Memory B cell (primary cell): Measurements from ENCODE around the gene CHMP2A.
"Not testable (repeated sequence)": the region's sequence is repeated elsewhere in the genome, so short reads cannot be mapped to it uniquely, and the experiment has no call there.

Experiments
- ATAC-seq: fragments of 150-1000 bp; cut with Tn5 transposase; 2 replicates; pipeline ENCODE4 v1.10.0; 2021; ENCODE audit warnings: low read depth, mild to moderate bottlenecking, moderate library complexity
- DNase-seq, 2 donors: peaks; one replicate each; pipeline ENCODE4 v3.0.0; 2022; ENCODE audit warnings: low spot score in 2 of 2
- H3K27ac Mint-ChIP-seq: one replicate; pipeline ENCODE4 v1.8.0; 2022; ENCODE audit warnings: mild to moderate bottlenecking, moderate library complexity, mixed read lengths
- H3K27me3 Mint-ChIP-seq: one replicate; pipeline ENCODE4 v1.8.0; 2022; ENCODE audit warnings: mixed read lengths
- H3K36me3 Mint-ChIP-seq: one replicate; pipeline ENCODE4 v1.8.0; 2022; ENCODE audit warnings: mild to moderate bottlenecking, mixed read lengths
- H3K4me1 Mint-ChIP-seq: one replicate; pipeline ENCODE4 v1.8.0; 2022; ENCODE audit warnings: mixed read lengths
- H3K4me3 Mint-ChIP-seq: one replicate; pipeline ENCODE4 v1.8.0; 2022; ENCODE audit warnings: mild to moderate bottlenecking, moderate library complexity, mixed read lengths
- H3K9me3 Mint-ChIP-seq: one replicate; pipeline ENCODE4 v1.8.0; 2022; ENCODE audit warnings: mixed read lengths

Gene CHMP2A

DNA sequence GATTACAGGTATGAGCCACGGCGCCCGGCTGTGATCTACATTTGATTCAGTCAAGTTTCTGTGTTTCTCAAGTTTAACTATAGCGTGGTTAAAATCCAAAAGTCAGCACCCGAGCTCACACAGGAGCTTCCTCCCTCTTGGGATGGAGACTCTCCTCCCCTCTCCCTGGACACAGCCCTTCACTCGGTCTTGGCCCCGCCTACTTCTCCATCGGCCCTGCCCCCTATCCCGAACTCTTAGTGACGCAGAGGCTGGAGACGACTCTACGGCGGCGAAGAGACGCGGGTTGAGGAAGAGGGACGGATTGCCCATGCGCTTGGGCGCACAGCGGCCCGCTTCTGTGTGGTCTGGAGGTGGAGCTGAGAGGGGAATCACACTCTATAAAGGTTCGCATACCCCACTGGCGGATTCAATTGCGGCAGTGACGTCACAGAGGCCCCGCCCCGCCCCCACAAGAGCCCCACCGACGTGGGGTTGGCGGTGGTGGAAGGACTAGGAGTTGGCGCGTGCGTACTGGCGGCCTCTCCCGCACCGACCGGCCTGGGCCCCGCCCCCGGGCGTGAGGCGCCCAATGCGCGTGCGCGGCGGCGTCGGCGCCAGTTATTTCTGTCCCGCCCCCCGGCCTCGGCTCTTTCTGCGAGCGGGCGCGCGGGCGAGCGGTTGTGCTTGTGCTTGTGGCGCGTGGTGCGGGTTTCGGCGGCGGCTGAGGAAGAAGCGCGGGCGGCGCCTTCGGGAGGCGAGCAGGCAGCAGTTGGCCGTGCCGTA lies 10.9 kb downstream of the CHMP2A start, which contains the start of gene TRIM28:
Gene TRIM28, plus strand, starts transcription at position 239 of the 765 bp plus-strand sequence. CDS start 694 bp downstream, outside the sequence.
- H3K27ac Mint-ChIP-seq, result peak within 1 kb of the TSS; percentile 98
- H3K4me1 Mint-ChIP-seq, result peaks cover 26% of the 10 kb centered on the region
- H3K9me3 Mint-ChIP-seq, result no peaks in the 10 kb centered on the region
- H3K4me3 Mint-ChIP-seq, result peak within 1 kb of the TSS; percentile 90
- peaks cover 28% of the 10 kb centered on the region for H3K27me3 Mint-ChIP-seq
- DNase-seq, result peak; percentile 99 to 100
- peak; percentile 86 for ATAC-seq
- H3K36me3 Mint-ChIP-seq, result peaks cover 13% of the 10 kb centered on the region

- H3K36me3 Mint-ChIP-seq, result peaks cover 13% of the 10 kb centered on the region
- not testable (repeated sequence) for H3K27ac Mint-ChIP-seq, H3K4me3 Mint-ChIP-seq, ATAC-seq, H3K9me3 Mint-ChIP-seq, DNase-seq
- H3K27me3 Mint-ChIP-seq, result peaks cover 32% of the 10 kb centered on the region
- peaks cover 30% of the 10 kb centered on the region for H3K4me1 Mint-ChIP-seq
Observed at GRCh38 chr19:58542641-58543372, 12.1 kb downstream of the CHMP2A start.

DNA sequence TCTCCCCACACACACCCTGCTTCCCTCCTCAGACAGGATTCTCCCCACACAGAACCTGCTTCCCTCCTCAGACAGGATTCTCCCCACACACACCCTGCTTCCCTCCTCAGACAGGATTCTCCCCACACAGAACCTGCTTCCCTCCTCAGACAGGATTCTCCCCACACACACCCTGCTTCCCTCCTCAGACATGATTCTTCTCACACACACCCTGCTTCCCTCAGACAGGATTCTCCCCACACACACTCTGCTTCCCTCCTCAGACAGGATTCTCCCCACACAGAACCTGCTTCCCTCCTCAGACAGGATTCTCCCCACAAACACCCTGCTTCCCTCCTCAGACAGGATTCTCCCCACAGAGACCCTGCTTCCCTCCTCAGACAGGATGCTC lies 15.7 kb downstream of the CHMP2A start:
- not testable (repeated sequence) for ATAC-seq, H3K27ac Mint-ChIP-seq, DNase-seq, H3K9me3 Mint-ChIP-seq, H3K36me3 Mint-ChIP-seq
- H3K4me3 Mint-ChIP-seq, result peak overlapping the region; percentile 49
- H3K4me1 Mint-ChIP-seq, result peaks cover 12% of the 10 kb centered on the region
- peaks cover 37% of the 10 kb centered on the region for H3K27me3 Mint-ChIP-seq

DNA sequence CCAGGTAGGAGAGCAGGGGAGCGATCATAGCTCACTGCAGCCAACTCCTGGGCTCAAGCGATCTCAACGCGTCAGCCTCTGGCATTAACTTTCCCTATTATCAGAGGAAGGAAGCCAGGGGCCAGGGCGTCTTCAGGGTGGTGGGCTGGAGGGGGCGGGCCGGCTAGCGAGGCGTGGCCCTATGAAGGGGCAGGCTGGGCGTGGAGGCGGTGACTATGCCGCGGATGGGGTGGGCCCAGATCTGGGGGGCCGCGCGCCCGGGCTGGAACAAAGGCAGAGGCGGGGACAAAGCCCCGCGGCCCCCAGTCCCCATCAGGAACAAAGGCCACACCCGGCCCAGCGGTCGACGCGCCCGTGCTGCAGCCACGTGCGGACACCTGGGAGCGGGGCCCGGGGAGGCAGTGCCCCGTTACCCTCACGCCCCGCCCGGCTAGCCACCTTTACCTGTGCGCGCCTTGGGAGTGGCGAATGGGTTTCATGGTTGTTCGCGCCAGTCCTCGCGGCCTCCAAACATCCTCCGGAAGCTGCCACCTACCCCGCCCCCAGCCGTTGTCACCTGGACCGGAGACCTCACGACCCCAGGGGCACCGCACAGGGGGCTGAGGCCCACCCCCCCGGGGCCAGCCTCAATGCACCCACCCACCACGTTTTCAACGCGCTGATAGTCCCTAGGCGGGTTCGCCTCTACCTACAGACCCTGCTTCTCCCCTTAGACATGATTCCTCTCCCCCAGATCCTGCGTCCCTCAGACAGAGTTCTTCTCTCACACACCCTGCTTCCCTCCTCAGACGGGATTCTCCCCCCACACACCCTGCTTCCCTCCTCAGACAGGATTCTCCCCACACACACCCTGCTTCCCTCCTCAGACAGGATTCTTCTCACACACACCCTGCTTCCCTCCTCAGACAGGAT lies 16.4 kb downstream of the CHMP2A start:
- Mint-ChIP-seq H3K4me3 (peak overlapping the region; percentile 68), H3K36me3 (no peaks in the 10 kb centered on the region), H3K27ac (no peak overlapping the region), H3K27me3 (peaks cover 33% of the 10 kb centered on the region), H3K4me1 (peaks cover 7% of the 10 kb centered on the region), H3K9me3 (no peaks in the 10 kb centered on the region)
- DNase-seq, result no peak
- peak; percentile 77 for ATAC-seq

- DNase-seq (no peak), ATAC-seq (no peak)
- Mint-ChIP-seq H3K27me3 (peaks cover 26% of the 10 kb centered on the region), H3K4me1 (peaks cover 7% of the 10 kb centered on the region), H3K27ac (no peak overlapping the region), H3K4me3 (no peak overlapping the region), H3K36me3 (no peaks in the 10 kb centered on the region), H3K9me3 (no peaks in the 10 kb centered on the region)
Observed at GRCh38 chr19:58536852-58537798, 17.8 kb downstream of the CHMP2A start.

- ATAC-seq, result no peak
- peaks cover 23% of the 10 kb centered on the region for H3K27me3 Mint-ChIP-seq
- H3K27ac Mint-ChIP-seq, result no peak overlapping the region
Observed at GRCh38 chr19:58535857-58536256, 19.0 kb downstream of the CHMP2A start.

GRCh38 chr19:58531034-58531840 lies 23.7 kb downstream of the CHMP2A start:
- DNase-seq (no peak), ATAC-seq (peak; percentile 71)
- H3K36me3 Mint-ChIP-seq, result no peaks in the 10 kb centered on the region
- no peak overlapping the region for H3K4me3 Mint-ChIP-seq
- peaks cover 3% of the 10 kb centered on the region for H3K27me3 Mint-ChIP-seq
- peaks cover 8% of the 10 kb centered on the region for H3K4me1 Mint-ChIP-seq
- no peak overlapping the region for H3K27ac Mint-ChIP-seq
- no peaks in the 10 kb centered on the region for H3K9me3 Mint-ChIP-seq

More at GRCh38 chr19:58535857-58536256, 19.0 kb downstream of the CHMP2A start:
- H3K9me3 Mint-ChIP-seq, result no peaks in the 10 kb centered on the region
- H3K4me3 Mint-ChIP-seq, result no peak overlapping the region
- no peaks in the 10 kb centered on the region for H3K36me3 Mint-ChIP-seq
- no peak for DNase-seq
- H3K4me1 Mint-ChIP-seq, result peaks cover 15% of the 10 kb centered on the region

GRCh38 chr19:58529405-58529804 lies 25.5 kb downstream of the CHMP2A start:
- Mint-ChIP-seq H3K27me3 (no peaks in the 10 kb centered on the region), H3K4me1 (peaks cover 8% of the 10 kb centered on the region), H3K4me3 (no peak overlapping the region), H3K9me3 (no peaks in the 10 kb centered on the region), H3K27ac (no peak overlapping the region), H3K36me3 (no peaks in the 10 kb centered on the region)
- ATAC-seq (no peak), DNase-seq (no peak)

DNA sequence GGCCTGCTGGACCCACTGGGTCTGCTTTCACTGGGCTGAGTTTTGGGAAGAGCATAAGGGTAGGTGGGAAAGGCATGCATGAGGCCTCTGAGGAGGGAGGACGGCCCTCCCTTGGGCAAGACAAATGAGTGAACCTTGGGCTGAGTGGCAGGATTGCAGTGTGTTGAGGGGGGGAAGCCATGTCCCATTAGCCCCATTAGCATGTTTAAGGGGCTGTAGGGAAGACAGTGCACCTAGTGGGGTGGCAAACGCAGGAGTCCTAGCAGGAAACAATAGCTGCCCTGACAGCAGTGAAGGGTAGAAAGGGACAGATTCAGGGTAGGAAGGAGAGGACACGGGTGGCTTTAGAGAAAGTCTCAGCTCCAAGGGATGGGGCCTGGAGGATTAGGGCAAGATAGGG lies 32.2 kb downstream of the CHMP2A start:
- H3K36me3 Mint-ChIP-seq, result peaks cover 3% of the 10 kb centered on the region
- no peak overlapping the region for H3K27ac Mint-ChIP-seq

GRCh38 chr19:58521651-58522050 lies 33.3 kb downstream of the CHMP2A start:
- ATAC-seq (no peak), DNase-seq (no peak)
- H3K4me1 Mint-ChIP-seq, result peaks cover 23% of the 10 kb centered on the region
- H3K4me3 Mint-ChIP-seq, result no peak overlapping the region
- H3K27ac Mint-ChIP-seq, result no peak overlapping the region
- no peaks in the 10 kb centered on the region for H3K27me3 Mint-ChIP-seq
- H3K36me3 Mint-ChIP-seq, result peaks cover 7% of the 10 kb centered on the region
- no peaks in the 10 kb centered on the region for H3K9me3 Mint-ChIP-seq

More for the DNA sequence above, 32.2 kb downstream of the CHMP2A start:
- Mint-ChIP-seq H3K9me3 (no peaks in the 10 kb centered on the region), H3K4me3 (no peak overlapping the region), H3K27me3 (no peaks in the 10 kb centered on the region), H3K4me1 (peaks cover 23% of the 10 kb centered on the region)
- DNase-seq (no peak), ATAC-seq (no peak)

DNA sequence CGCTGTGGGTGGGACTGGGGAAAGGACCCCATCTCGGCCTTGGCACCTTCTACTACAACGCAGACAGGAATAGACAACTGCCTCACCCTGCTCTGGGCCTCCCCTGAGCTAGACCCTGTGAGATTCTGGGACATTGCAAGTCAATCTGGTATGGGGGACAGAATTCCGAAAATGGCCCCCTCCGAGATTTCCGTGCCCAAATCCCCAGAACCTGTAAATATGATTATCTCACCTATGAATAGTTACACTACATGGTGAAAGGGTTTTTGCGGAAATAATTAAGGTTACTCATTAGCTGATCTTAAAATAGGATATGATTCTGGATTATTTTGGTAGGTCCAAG lies 34.7 kb downstream of the CHMP2A start:
- no peak for DNase-seq
- Mint-ChIP-seq H3K9me3 (no peaks in the 10 kb centered on the region), H3K27ac (peak overlapping the region; percentile 98), H3K27me3 (no peaks in the 10 kb centered on the region), H3K4me3 (peak overlapping the region; percentile 95), H3K36me3 (peaks cover 14% of the 10 kb centered on the region), H3K4me1 (peaks cover 31% of the 10 kb centered on the region)
- ATAC-seq, result no peak
